Lung (tissue), 12 donors: Measurements from ENCODE around the gene GPATCH1. TPM values are rescaled to one million over a fixed set of nuclear protein-coding genes. Genes with fewer than 3 reads are reported as not detected.

Source experiments
- ATAC-seq: fragments of 200-7000 bp; cut with Tn5 transposase; one replicate; pipeline ENCODE4 v1.9.1; 2020; ENCODE audit warnings: moderate number of reproducible peaks; ENCODE audit not compliant: insufficient read depth, low FRiP score
- DNase-seq, 3 donors: peaks; one replicate each; pipeline ENCODE4 v3.0.0-alpha.2; 2013 to 2017
- H3K27ac ChIP-seq, 2 donors: one replicate each; pipeline ENCODE4 v1.5.1; 2013; ENCODE audit warnings: mild to moderate bottlenecking in 2 of 2, moderate library complexity in 2 of 2, control low read depth in 1 of 2, inconsistent platforms in 1 of 2, low read depth in 1 of 2, low read length in 1 of 2
- H3K27me3 ChIP-seq, 3 donors: one replicate each; pipeline ENCODE4 v1.5.1; 2013; ENCODE audit warnings: low read length in 2 of 3; ENCODE audit not compliant: control insufficient read depth in 3 of 3, insufficient read depth in 3 of 3
- H3K36me3 ChIP-seq, 4 donors: one replicate each; pipeline ENCODE4 v1.5.1; 2013; ENCODE audit warnings: low read length in 4 of 4, mild to moderate bottlenecking in 1 of 4, moderate library complexity in 1 of 4; ENCODE audit not compliant: control insufficient read depth in 4 of 4, insufficient read depth in 4 of 4
- H3K4me1 ChIP-seq, 5 donors: one replicate each; pipeline ENCODE4 v1.5.1; 2013; ENCODE audit warnings: low read length in 5 of 5, mild to moderate bottlenecking in 2 of 5, moderate library complexity in 1 of 5; ENCODE audit not compliant: control insufficient read depth in 5 of 5, insufficient read depth in 5 of 5
- H3K4me3 ChIP-seq: one replicate; pipeline ENCODE4 v1.5.1; 2013; ENCODE audit warnings: mild to moderate bottlenecking, control low read depth, moderate library complexity
- H3K9ac ChIP-seq, 2 donors: one replicate each; pipeline ENCODE4 v1.5.1; 2013; ENCODE audit warnings: low read length in 2 of 2, control low read depth in 1 of 2; ENCODE audit not compliant: insufficient read depth in 1 of 2
- H3K9me3 ChIP-seq, 4 donors: one replicate each; pipeline ENCODE4 v1.5.1; 2013; ENCODE audit warnings: low read length in 3 of 4, mild to moderate bottlenecking in 1 of 4, moderate library complexity in 1 of 4; ENCODE audit not compliant: control insufficient read depth in 4 of 4, insufficient read depth in 3 of 4
- CTCF ChIP-seq: IDR thresholded peaks from 2 replicates; pipeline ENCODE4 v1.5.1; 2012; ENCODE audit warnings: mild to moderate bottlenecking; ENCODE audit errors: control extremely low read depth, extremely low read depth
- WGBS, 2 donors: extraction: QIAGEN DNeasy Blood & Tissue Kit; methylation state at CpG; one replicate each; pipeline ENCODE4 v1.1.7; 2013; 5-methylcytosine and 5-hydroxymethylcytosine counted together
- polyA plus RNA-seq, 2 donors: library from polyadenylated mRNA; stranded (reverse); fragments of 200-250 nt; gene quantifications; one replicate each; pipeline ENCODE4 v1.2.1, GENCODE V29; 2013
- total RNA-seq, 2 donors: library from RNA; depleted of rRNA in 1 of 2; stranded (reverse); fragments of >200 nt in 1 of 2; gene quantifications; one replicate each; pipeline ENCODE4 v1.2.1, GENCODE V29; 2014 to 2021
- donor health status: control.
- donor health status: control.
- donor health status: Bipolar disorder and iron deficiency.
- donor health status: healthy.
- donor health status: DM: yes; HTN: yes; CAD: no.

Gene GPATCH1
- total and polyA plus RNA-seq, 4 donors = 3.8 to 12.3 (median 6.0) TPM

DNA sequence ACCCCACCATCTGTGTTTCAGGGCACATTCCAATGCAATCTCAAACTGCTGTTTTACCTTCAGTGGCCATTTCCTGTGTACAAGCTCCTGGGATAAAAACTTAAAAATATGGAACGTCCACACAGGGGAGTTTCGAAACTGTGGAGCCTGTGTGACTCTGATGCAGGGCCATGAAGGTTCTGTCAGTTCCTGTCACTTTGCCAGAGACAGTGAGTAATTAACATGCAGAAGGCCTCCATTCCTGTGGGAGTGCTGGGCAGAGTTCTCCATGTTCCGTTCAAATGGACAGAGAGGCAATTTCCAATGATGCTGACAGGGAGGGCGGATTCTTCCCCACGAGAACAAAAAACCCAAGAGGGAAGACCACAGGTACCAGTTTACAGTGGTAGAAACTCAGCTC is 75.4 kb downstream of the GPATCH1 start:
- DNase-seq (no peak), ATAC-seq (no peak)
- Histone ChIP-seq H3K36me3 (no peaks in the 10 kb centered on the region), H3K9ac (no peak overlapping the region), H3K4me3 (no peak overlapping the region), H3K27ac (no peak overlapping the region), H3K27me3 (no peaks in the 10 kb centered on the region), H3K9me3 (no peaks in the 10 kb centered on the region), H3K4me1 (peaks cover 0 to 5% (median 0%) of the 10 kb centered on the region in 5 donors)
- no peak for TF ChIP-seq CTCF
- 66 to 72% methylated on average over 5 of the region's 5 CpGs for WGBS, 2 donors

GRCh38 chr19:33157906-33158305 is 76.9 kb downstream of the GPATCH1 start:
- no peaks in the 10 kb centered on the region for H3K27me3 ChIP-seq
- H3K9ac ChIP-seq = no peak overlapping the region
- 42 to 44% methylated on average over 3 of the region's 3 CpGs for WGBS, 2 donors
- no peaks in the 10 kb centered on the region for H3K9me3 ChIP-seq
- no peak overlapping the region for H3K27ac ChIP-seq
- no peaks in the 10 kb centered on the region for H3K36me3 ChIP-seq
- H3K4me1 ChIP-seq = peaks cover 0 to 5% (median 0%) of the 10 kb centered on the region in 5 donors
- DNase-seq (no peak), ATAC-seq (no peak)
- no peak overlapping the region for H3K4me3 ChIP-seq
- TF ChIP-seq CTCF = no peak

- Histone ChIP-seq H3K9ac (no peak overlapping the region), H3K27ac (no peak overlapping the region), H3K4me1 (peaks cover 0 to 5% (median 0%) of the 10 kb centered on the region in 5 donors), H3K36me3 (no peaks in the 10 kb centered on the region), H3K9me3 (no peaks in the 10 kb centered on the region), H3K27me3 (no peaks in the 10 kb centered on the region), H3K4me3 (no peak overlapping the region)
- no peak for TF ChIP-seq CTCF
- WGBS, 2 donors = 85 to 87% methylated on average over 6 of the region's 6 CpGs
- DNase-seq (no peak), ATAC-seq (no peak)
Measured at GRCh38 chr19:33158365-33158764, 77.4 kb downstream of the GPATCH1 start.

- no peak overlapping the region for H3K4me3 ChIP-seq
- H3K9ac ChIP-seq = no peak overlapping the region
- H3K36me3 ChIP-seq = no peaks in the 10 kb centered on the region
- ATAC-seq = no peak
- no peaks in the 10 kb centered on the region for H3K9me3 ChIP-seq
- DNase-seq = no peak
- H3K27ac ChIP-seq = no peak overlapping the region
- WGBS, 2 donors = 97 to 99% methylated on average over 4 of the region's 4 CpGs
- no peaks in the 10 kb centered on the region for H3K27me3 ChIP-seq
- TF ChIP-seq CTCF = no peak
- peaks cover 0 to 5% (median 0%) of the 10 kb centered on the region in 5 donors for H3K4me1 ChIP-seq
Measured at GRCh38 chr19:33159149-33159548, 78.2 kb downstream of the GPATCH1 start.
